A549 (cell line): ENCODE results near the gene TEAD3. TPM values are rescaled to one million over a fixed set of nuclear protein-coding genes. Genes with fewer than 3 reads are reported as not detected.

Source experiments
- ATAC-seq, 2 experiments: fragments of 200-7000 bp in 1 of 2; fragments of >200 bp in 1 of 2; cut with Nextera tagmentation in 1 of 2; cut with Tn5 transposase in 1 of 2; 3 replicates each; pipeline versions ENCODE4 v1.8.0 to v1.9.1; 2018 to 2020; ENCODE audit warnings: mild to moderate bottlenecking in 1 of 2, moderate library complexity in 1 of 2
- CTCF ChIA-PET: fragments of 300-600 bp; sonication (Branson Sonifier 250); formaldehyde crosslinking; extraction: SDS; loops from one replicate; lab custom pipeline; 2021; ENCODE audit warnings: antibody characterized with exemption, inconsistent platforms; lab: Yijun Ruan, JAX
- POLR2A ChIA-PET: fragments of 350-600 bp; formaldehyde crosslinking; extraction: SDS; loops from one replicate; lab custom pipeline; 2021; ENCODE audit warnings: antibody characterized with exemption, inconsistent platforms; lab: Yijun Ruan, JAX
- DNase-seq, 2 experiments: peaks; one replicate each; pipeline versions ENCODE4 v3.0.0 to v3.0.0-alpha.2; 2011 to 2016; ENCODE audit warnings: low read depth in 1 of 2, low spot score in 1 of 2
- FAIRE-seq: peaks from 2 replicates; lab custom pipeline; 2011; peaks lifted over from hg19 to GRCh38; lab: Jason Lieb, UNC
- H3K27ac ChIP-seq, 2 experiments: fragments of >200 bp; sonication (Bioruptor Twin); formaldehyde crosslinking; 3 replicates each; pipeline ENCODE4 v1.5.1; 2016 to 2017
- H3K4me1 ChIP-seq: fragments of >200 bp; sonication (Bioruptor Twin); formaldehyde crosslinking; 3 replicates; pipeline ENCODE4 v1.6.1; 2016
- H3K4me2 ChIP-seq: fragments of >200 bp; sonication (Bioruptor Twin); formaldehyde crosslinking; 3 replicates; pipeline ENCODE4 v1.6.1; 2016
- H3K4me3 ChIP-seq: fragments of >200 bp; sonication (Bioruptor Twin); formaldehyde crosslinking; 3 replicates; pipeline ENCODE4 v1.5.1; 2016
- H3K9me3 ChIP-seq: fragments of >200 bp; sonication (Bioruptor Twin); formaldehyde crosslinking; 3 replicates; pipeline ENCODE4 v1.6.1; 2016
- ATOH8 ChIP-seq: fragments of 250-450 bp; sonication (Bioruptor Pico); IDR thresholded peaks from 2 replicates; pipeline ENCODE4 v1.5.0; 2020; ENCODE audit warnings: low read depth, mild to moderate bottlenecking, moderate library complexity
- CBX2 ChIP-seq: fragments of 200-600 bp; sonication (generic); IDR thresholded peaks from 2 replicates; pipeline ENCODE4 v1.6.1; 2016; ENCODE audit warnings: low read depth, mild to moderate bottlenecking, borderline replicate concordance
- CHD2 ChIP-seq: fragments of 150-350 bp; IDR thresholded peaks from 2 replicates; pipeline ENCODE4 v1.6.1; 2014; ENCODE audit warnings: low read length; ENCODE audit not compliant: partially characterized antibody
- CHD4 ChIP-seq: fragments of 200-600 bp; sonication (generic); IDR thresholded peaks from 2 replicates; pipeline ENCODE4 v1.6.1; 2016; ENCODE audit warnings: antibody characterized with exemption, mild to moderate bottlenecking, borderline replicate concordance
- CTCF ChIP-seq: fragments of >200 bp; sonication (Bioruptor Twin); formaldehyde crosslinking; IDR thresholded peaks from 3 replicates; pipeline ENCODE4 v1.5.1; 2016
- EHF ChIP-seq: fragments of 250-450 bp; sonication (Bioruptor Pico); IDR thresholded peaks from 2 replicates; pipeline ENCODE4 v1.5.0; 2020; ENCODE audit warnings: mild to moderate bottlenecking
- FOXS1 ChIP-seq: fragments of 250-450 bp; sonication (Bioruptor Pico); IDR thresholded peaks from 2 replicates; pipeline ENCODE4 v1.5.0; 2020; ENCODE audit warnings: mild to moderate bottlenecking, moderate library complexity
- GATA3 ChIP-seq: IDR thresholded peaks from 2 replicates; pipeline ENCODE4 v1.6.1; 2012; ENCODE audit warnings: borderline replicate concordance
- HDAC2 ChIP-seq: fragments of 200-600 bp; sonication (generic); IDR thresholded peaks from 2 replicates; pipeline ENCODE4 v1.6.1; 2016
- HES2 ChIP-seq: fragments of >200 bp; sonication (Bioruptor Twin); formaldehyde crosslinking; IDR thresholded peaks from 2 replicates; pipeline ENCODE4 v1.6.1; 2016
- HEYL ChIP-seq: fragments of 250-450 bp; sonication (Bioruptor Pico); IDR thresholded peaks from 2 replicates; pipeline ENCODE4 v1.8.0; 2021; ENCODE audit warnings: mild to moderate bottlenecking, moderate library complexity
- HMGXB4 ChIP-seq: fragments of 250-450 bp; sonication (Bioruptor Pico); IDR thresholded peaks from 2 replicates; pipeline ENCODE4 v1.5.0; 2021; ENCODE audit warnings: mild to moderate bottlenecking, moderate library complexity, borderline replicate concordance
- HOXB13 ChIP-seq: fragments of 250-450 bp; sonication (Bioruptor Pico); IDR thresholded peaks from 2 replicates; pipeline ENCODE4 v1.5.0; 2020; ENCODE audit warnings: low read depth, mild to moderate bottlenecking, moderate library complexity
- HOXB5 ChIP-seq: fragments of 250-450 bp; sonication (Bioruptor Pico); IDR thresholded peaks from 2 replicates; pipeline ENCODE4 v1.5.0; 2020; ENCODE audit warnings: mild to moderate bottlenecking, moderate library complexity
- KDM5A ChIP-seq: fragments of 200-600 bp; sonication (generic); IDR thresholded peaks from 2 replicates; pipeline ENCODE4 v1.6.1; 2016; ENCODE audit warnings: antibody characterized with exemption, mild to moderate bottlenecking
- MYC ChIP-seq: IDR thresholded peaks from 2 replicates; pipeline ENCODE4 v1.6.1; 2012; ENCODE audit warnings: mild to moderate bottlenecking, inconsistent platforms, low read length, improper control_type of control experiment, borderline replicate concordance
- NFE2L2 ChIP-seq: fragments of 150-350 bp; conservative IDR thresholded peaks from 2 replicates; pipeline ENCODE4 v1.6.1; 2014; ENCODE audit warnings: low read length
- PHF8 ChIP-seq: fragments of 200-600 bp; sonication (generic); IDR thresholded peaks from 2 replicates; pipeline ENCODE4 v1.6.1; 2016; ENCODE audit warnings: low read depth, mild to moderate bottlenecking, antibody characterized with exemption, moderate library complexity, borderline replicate concordance
- POLR2AphosphoS2 ChIP-seq: conservative IDR thresholded peaks from 2 replicates; pipeline ENCODE4 v1.6.1; 2012; ENCODE audit warnings: low read length, improper control_type of control experiment, inconsistent platforms
- RFX5 ChIP-seq: fragments of 450-650 bp; IDR thresholded peaks from 2 replicates; pipeline ENCODE4 v1.7.1; 2014; ENCODE audit warnings: antibody characterized with exemption, mild to moderate bottlenecking, moderate library complexity
- TFCP2L1 ChIP-seq: fragments of 250-450 bp; sonication (Bioruptor Pico); IDR thresholded peaks from 2 replicates; pipeline ENCODE4 v1.5.0; 2021; ENCODE audit warnings: mild to moderate bottlenecking
- ZFP36 ChIP-seq: fragments of 450-650 bp; IDR thresholded peaks from 2 replicates; pipeline ENCODE4 v1.6.1; 2014; ENCODE audit warnings: borderline replicate concordance; ENCODE audit not compliant: partially characterized antibody
- ZNF302 ChIP-seq: fragments of 250-450 bp; sonication (Bioruptor Pico); IDR thresholded peaks from 2 replicates; pipeline ENCODE4 v1.9.0; 2021; ENCODE audit warnings: inconsistent platforms, mild to moderate bottlenecking, moderate library complexity
- WGBS: methylation state at CpG from one replicate; pipeline ENCODE4 v1.1.6; 2017; ENCODE audit errors: missing lambda C conversion rate; 5-methylcytosine and 5-hydroxymethylcytosine counted together
- polyA plus RNA-seq, 4 experiments: library from polyadenylated mRNA; depleted of rRNA in 3 of 4; stranded (reverse); fragments of >200 nt; fragmentation: RNase III in 1 of 4; extraction: RNeasy Plus Mini Kit Qiagen cat#74134 plus additional on column Dnase treatment in 1 of 4; gene quantifications; 2 replicates in 3 of 4; 3 replicates in 1 of 4; pipeline ENCODE4 v1.2.3, GENCODE V29; 2011 to 2017

Gene TEAD3
- polyA plus RNA-seq, 2 of the 4 experiments (the other 2 are of a cell fraction), result 2.1 to 4.2 TPM

- TF ChIP-seq RFX5, result no peak
- TF ChIP-seq TFCP2L1 (CRISPR knock-in tag), result no peak
- TF ChIP-seq HOXB13 (CRISPR knock-in tag), result no peak
- TF ChIP-seq NFE2L2, result no peak
- no peak for TF ChIP-seq EHF
- no peak for TF ChIP-seq MYC
- TF ChIP-seq HOXB5, result no peak
- no peak for TF ChIP-seq CTCF
- no peak for TF ChIP-seq HDAC2
- TF ChIP-seq ZNF302 (CRISPR knock-in tag), result no peak
- TF ChIP-seq PHF8, result no peak
- TF ChIP-seq CHD2, result no peak
- no peak for TF ChIP-seq CHD4
- no peak for TF ChIP-seq ZFP36
- POLR2A ChIA-PET, result no interaction called here
- Histone ChIP-seq H3K4me2 (no peak overlapping the region), H3K4me1 (peaks cover 14% of the 10 kb centered on the region), H3K27ac (0 out of 6 replicates have a peak overlapping the region, but pooled peaks of 1 of the 2 experiments have one; percentile 7), H3K9me3 (no peaks in the 10 kb centered on the region), H3K4me3 (no peak overlapping the region)
- no peak for ATAC-seq
- DNase-seq, result no peak
- WGBS, result 80% methylated on average over 2 of the region's 5 CpGs
- FAIRE-seq, result no peak
- CTCF ChIA-PET, result interaction anchor here (0.7 kb wide), 1 partner anchor 8 kb away, joined by 4 read pairs; no protein-coding TSS in a partner anchor
Measured at GRCh38 chr6:35491558-35492257, 5.2 kb downstream of the TEAD3 start.

- TF ChIP-seq GATA3, result no peak
- no peak for TF ChIP-seq HES2
- TF ChIP-seq HOXB5, result no peak
- no peak for TF ChIP-seq EHF
- TF ChIP-seq CTCF, result no peak
- TF ChIP-seq HEYL (CRISPR knock-in tag), result no peak
- TF ChIP-seq POLR2AphosphoS2, result no peak
- no peak for TF ChIP-seq KDM5A
- no peak for TF ChIP-seq FOXS1 (CRISPR knock-in tag)
- no peak for TF ChIP-seq CBX2
- TF ChIP-seq HMGXB4, result no peak
- TF ChIP-seq ATOH8 (CRISPR knock-in tag), result no peak
- CTCF ChIA-PET, result no interaction called here
- FAIRE-seq, result no peak
- no peak overlapping the region for H3K4me2 ChIP-seq
- WGBS, result 69% methylated on average over 5 of the region's 8 CpGs
- POLR2A ChIA-PET, result no interaction called here
- H3K9me3 ChIP-seq, result no peaks in the 10 kb centered on the region
- DNase-seq, result no peak
- H3K27ac ChIP-seq, result no peak overlapping the region
- H3K4me3 ChIP-seq, result no peak overlapping the region
- no peak for ATAC-seq
- peaks cover 16% of the 10 kb centered on the region for H3K4me1 ChIP-seq
Measured at GRCh38 chr6:35490821-35491557, 5.9 kb downstream of the TEAD3 start.
